ENCODE results near the gene KRTAP5-6. TPM values are rescaled to one million over a fixed set of nuclear protein-coding genes. Genes with fewer than 3 reads are reported as not detected.
A peak's percentile ranks its signal among the peaks of the same experiment; 100 is the strongest.

Gene KRTAP5-6
- total RNA-seq, 2 experiments from 2014 or later: not detected

DNA sequence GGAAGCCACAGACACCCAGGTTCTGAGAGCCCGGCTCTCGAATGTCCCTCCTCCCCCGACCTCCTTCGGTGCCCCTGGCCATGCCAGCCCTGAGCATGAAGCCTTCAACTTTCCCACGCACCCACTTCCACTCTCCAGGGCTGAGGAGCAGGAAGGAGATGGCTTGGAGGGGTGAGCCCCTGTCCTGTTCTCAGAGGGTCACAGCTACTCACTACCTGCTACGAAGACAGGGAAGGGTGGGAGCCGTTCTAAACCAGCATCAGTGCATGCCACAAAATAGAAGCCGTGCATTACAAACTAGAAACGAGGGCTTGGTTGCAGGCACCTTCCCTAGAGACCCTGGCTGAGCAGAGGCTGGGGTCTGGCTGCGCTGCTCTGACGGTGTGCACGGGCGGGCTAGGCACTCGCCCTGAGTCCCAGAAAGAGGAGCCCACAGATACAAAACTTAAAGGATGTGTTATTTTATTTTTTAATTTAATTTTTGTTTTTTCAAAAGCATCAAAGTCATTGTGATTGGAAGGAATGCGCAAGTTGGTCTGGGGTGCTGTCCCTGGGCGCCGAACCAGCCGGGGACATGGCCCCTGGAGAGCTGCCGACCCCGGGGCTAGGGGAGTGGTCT lies 4.2 kb upstream of the KRTAP5-6 start:
- Mint-ChIP-seq H3K36me3 (ENCODE audit: low read depth) (no peaks in the 10 kb centered on the region), H3K4me3 (no peak overlapping the region), H3K27ac (no peak overlapping the region), H3K27me3 (peaks cover 35% of the 10 kb centered on the region), H3K9me3 (no peaks in the 10 kb centered on the region), H3K4me1 (peaks cover 4% of the 10 kb centered on the region)
- ChIA-PET CTCF (interaction anchor here (1.0 to 5.4 kb wide), 13 partner anchors 11 to 311 kb away, joined by 3 to 287 read pairs (median 8); partner anchors contain the start of gene SYT8), POLR2A (interaction anchor here (1.8 to 2.0 kb wide), 2 partner anchors 41 to 141 kb away, joined by 5 to 18 read pairs; no protein-coding TSS in a partner anchor)
- DNase-seq: no peak

DNA sequence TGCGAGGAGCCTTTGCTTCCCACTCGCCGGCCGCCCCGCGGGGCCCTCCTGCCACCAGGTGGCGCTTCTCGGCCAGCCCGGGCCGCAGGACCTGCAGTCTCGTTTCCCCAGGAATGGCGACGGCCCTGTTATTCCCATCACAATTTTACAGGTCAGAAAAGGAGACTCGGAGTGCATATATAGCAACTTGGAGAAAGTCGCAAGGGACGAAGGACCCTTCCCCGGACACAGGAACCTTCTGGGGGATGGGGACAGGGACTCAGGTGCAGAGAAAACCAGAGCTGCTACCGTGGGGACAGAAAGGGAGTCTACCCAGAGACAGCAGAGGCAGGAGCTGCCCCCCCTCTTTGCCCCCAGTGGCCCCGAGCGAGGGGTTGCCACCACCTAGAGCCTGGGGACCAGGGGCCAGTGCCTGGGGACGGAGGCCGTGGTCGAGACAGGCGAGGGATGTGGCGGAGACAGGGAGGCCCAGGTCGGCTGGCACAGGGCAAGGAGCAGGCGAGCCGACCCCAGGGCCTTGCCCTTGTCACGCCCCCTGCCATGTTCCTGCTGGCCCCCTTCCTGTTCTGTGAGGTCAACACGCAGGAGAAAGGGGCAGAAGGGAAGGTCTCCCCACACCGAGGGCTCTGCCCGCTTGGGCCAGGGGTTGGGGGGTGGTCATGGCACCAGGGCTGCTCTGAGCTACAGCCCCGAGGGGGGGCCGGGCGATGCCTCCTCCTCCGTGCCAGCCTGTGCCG lies 3.5 kb upstream of the KRTAP5-6 start:
- peak; percentile 69 for DNase-seq
- CTCF ChIA-PET: interaction anchor here (0.7 to 5.4 kb wide), 49 partner anchors 10 to 459 kb away, joined by 3 to 287 read pairs (median 4); partner anchors contain the start of genes CTSD, LSP1, SYT8 and TNNI2
- Mint-ChIP-seq H3K9me3 (no peaks in the 10 kb centered on the region), H3K4me1 (peaks cover 4% of the 10 kb centered on the region), H3K27ac (no peak overlapping the region), H3K4me3 (peak overlapping the region; percentile 19), H3K27me3 (peaks cover 40% of the 10 kb centered on the region), H3K36me3 (ENCODE audit: low read depth) (no peaks in the 10 kb centered on the region)
- POLR2A ChIA-PET: interaction anchor here (0.9 to 2.0 kb wide), 4 partner anchors 41 to 306 kb away, joined by 3 to 18 read pairs (median 4); no protein-coding TSS in a partner anchor

- H3K27ac Mint-ChIP-seq: no peak overlapping the region
- H3K9me3 Mint-ChIP-seq: no peaks in the 10 kb centered on the region
- H3K36me3 Mint-ChIP-seq (ENCODE audit: low read depth): no peaks in the 10 kb centered on the region
- ChIA-PET POLR2A (interaction anchor here (0.8 to 2.0 kb wide), 5 partner anchors 42 to 305 kb away, joined by 3 to 18 read pairs (median 3); no protein-coding TSS in a partner anchor), CTCF (interaction anchor here (0.7 to 5.4 kb wide), 49 partner anchors 9 to 458 kb away, joined by 3 to 287 read pairs (median 4); partner anchors contain the start of genes CTSD, LSP1, SYT8 and TNNI2)
- peaks cover 4% of the 10 kb centered on the region for H3K4me1 Mint-ChIP-seq
- H3K4me3 Mint-ChIP-seq: no peak overlapping the region
- H3K27me3 Mint-ChIP-seq: peaks cover 38% of the 10 kb centered on the region
- peak; percentile 79 for DNase-seq
Observed at GRCh38 chr11:1694064-1694845, 2.7 kb upstream of the KRTAP5-6 start.

DNA sequence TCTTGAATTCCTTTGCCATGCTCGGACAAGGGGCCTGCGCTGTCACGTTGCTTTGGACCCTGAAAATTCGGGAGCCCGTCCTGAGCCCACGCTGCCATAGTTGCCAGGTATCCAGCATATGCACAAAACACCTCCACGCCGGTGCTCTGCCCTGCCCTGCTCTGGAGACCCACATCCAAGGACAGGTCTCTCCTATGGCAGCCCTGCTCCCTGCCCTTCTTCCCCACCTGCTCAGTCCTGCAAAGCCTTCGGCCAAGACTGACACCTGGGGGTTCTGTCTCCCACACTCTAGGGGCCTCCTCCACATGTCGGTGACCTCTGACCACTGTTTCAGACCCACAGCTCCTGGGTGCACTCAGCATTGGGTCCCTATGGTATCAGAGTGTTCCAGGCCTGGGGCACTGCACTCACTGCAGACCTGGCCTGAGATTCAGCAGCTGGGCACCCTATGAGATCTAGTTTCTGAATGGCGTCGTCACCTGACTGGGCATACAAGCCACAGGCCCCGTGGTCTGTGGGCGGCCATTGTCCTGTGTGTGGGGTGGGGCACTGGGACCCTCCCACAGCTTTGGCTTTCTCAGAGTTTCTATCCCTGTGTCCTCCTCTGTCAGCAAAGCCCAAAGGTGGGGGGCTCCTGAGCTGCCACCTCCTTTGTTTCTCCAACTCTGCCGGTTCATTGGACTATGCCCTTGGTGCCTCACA lies 2.0 kb upstream of the KRTAP5-6 start:
- H3K4me1 Mint-ChIP-seq: peaks cover 4% of the 10 kb centered on the region
- no peaks in the 10 kb centered on the region for H3K9me3 Mint-ChIP-seq
- peaks cover 36% of the 10 kb centered on the region for H3K27me3 Mint-ChIP-seq
- H3K4me3 Mint-ChIP-seq: no peak overlapping the region
- ChIA-PET CTCF (interaction anchor here (0.9 to 5.4 kb wide), 26 partner anchors 9 to 457 kb away, joined by 3 to 287 read pairs (median 6); partner anchors contain the start of genes CTSD and SYT8), POLR2A (interaction anchor here (1.8 kb wide), 1 partner anchor 138 kb away, joined by 18 read pairs; no protein-coding TSS in a partner anchor)
- no peak for DNase-seq
- H3K27ac Mint-ChIP-seq: no peak overlapping the region
- H3K36me3 Mint-ChIP-seq (ENCODE audit: low read depth): no peaks in the 10 kb centered on the region

- peaks cover 31% of the 10 kb centered on the region for H3K27me3 Mint-ChIP-seq
- POLR2A ChIA-PET: no interaction called here
Observed at GRCh38 chr11:1695548-1696108, 1.4 kb upstream of the KRTAP5-6 start.

DNA sequence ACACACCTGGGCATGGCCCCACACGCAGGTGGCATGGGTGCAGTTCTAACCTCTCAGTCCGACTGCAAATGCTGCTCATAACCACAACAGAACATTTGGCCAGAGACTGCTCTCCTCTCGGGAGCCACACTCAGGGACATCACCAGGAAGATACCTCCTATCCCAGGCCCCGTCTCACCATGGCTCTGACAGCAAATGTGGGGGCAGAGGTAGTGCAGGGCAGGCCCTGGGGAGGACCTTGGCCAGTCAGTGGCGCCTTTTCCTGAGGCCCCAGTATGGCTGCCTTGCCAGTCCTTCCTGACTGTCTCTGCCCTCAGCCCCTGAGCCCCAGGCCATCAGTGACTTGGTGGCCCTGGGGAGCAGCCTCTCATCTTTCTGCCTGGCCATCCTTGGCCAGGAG lies 2.8 kb downstream of the KRTAP5-6 start:
- H3K4me1 Mint-ChIP-seq: peaks cover 3% of the 10 kb centered on the region
- H3K9me3 Mint-ChIP-seq: peaks cover 2% of the 10 kb centered on the region
- H3K36me3 Mint-ChIP-seq (ENCODE audit: low read depth): peaks cover 7% of the 10 kb centered on the region
- peaks cover 25% of the 10 kb centered on the region for H3K27me3 Mint-ChIP-seq
- no peak for DNase-seq
- H3K4me3 Mint-ChIP-seq: no peak overlapping the region
- CTCF ChIA-PET: interaction anchor here (2.3 to 2.6 kb wide), 2 partner anchors 47 to 132 kb away, joined by 12 to 15 read pairs; no protein-coding TSS in a partner anchor
- POLR2A ChIA-PET: no interaction called here
- no peak overlapping the region for H3K27ac Mint-ChIP-seq

More at GRCh38 chr11:1695548-1696108, 1.4 kb upstream of the KRTAP5-6 start:
- peaks cover 4% of the 10 kb centered on the region for H3K4me1 Mint-ChIP-seq
- no peak for DNase-seq
- no peaks in the 10 kb centered on the region for H3K36me3 Mint-ChIP-seq (ENCODE audit: low read depth)
- H3K27ac Mint-ChIP-seq: no peak overlapping the region
- H3K4me3 Mint-ChIP-seq: no peak overlapping the region
- no peaks in the 10 kb centered on the region for H3K9me3 Mint-ChIP-seq
- CTCF ChIA-PET: interaction anchor here (2.4 to 5.4 kb wide), 3 partner anchors 44 to 137 kb away, joined by 28 to 287 read pairs (median 58); partner anchors contain the start of gene SYT8

DNA sequence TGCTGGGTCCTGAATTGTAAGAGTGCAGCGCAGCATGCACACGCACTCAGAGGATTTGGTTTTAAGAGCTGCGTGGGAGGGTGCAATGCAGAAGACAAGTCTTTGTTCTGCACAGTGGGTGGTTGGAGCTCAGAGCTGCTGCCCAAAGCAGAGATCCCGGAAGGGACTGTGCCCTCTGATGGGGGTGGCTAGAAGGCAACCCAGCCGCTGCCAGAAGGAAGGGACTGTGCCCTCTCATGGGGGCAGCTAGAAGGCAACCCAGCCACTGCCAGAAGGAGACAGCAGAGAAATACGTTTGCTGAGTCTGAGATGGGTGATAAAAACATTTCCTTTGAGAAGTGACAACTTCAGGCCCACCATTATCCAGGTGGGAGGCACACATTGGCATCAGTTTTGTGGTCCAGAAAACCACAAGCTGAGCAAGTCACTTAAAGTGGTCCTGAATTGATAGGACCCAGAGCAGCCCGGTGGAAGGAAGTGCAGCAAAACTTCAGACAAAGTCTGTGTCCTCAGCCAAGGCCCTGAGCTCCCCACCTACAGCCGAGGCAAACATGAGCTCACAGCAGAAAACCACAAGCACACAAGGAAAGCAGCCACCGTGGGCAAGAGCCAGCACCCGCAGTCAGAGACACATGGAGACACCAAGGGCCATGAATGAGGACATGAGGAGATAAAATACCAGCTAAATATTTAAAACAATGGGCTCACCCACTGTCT lies 4.3 kb downstream of the KRTAP5-6 start:
- Mint-ChIP-seq H3K4me1 (peaks cover 8% of the 10 kb centered on the region), H3K36me3 (ENCODE audit: low read depth) (peaks cover 7% of the 10 kb centered on the region), H3K4me3 (no peak overlapping the region), H3K9me3 (peaks cover 2% of the 10 kb centered on the region), H3K27me3 (peaks cover 18% of the 10 kb centered on the region), H3K27ac (no peak overlapping the region)
- POLR2A ChIA-PET: interaction anchor here (0.5 to 0.9 kb wide), 2 partner anchors 13 to 122 kb away, joined by 3 read pairs; no protein-coding TSS in a partner anchor
- DNase-seq: no peak
- CTCF ChIA-PET: interaction anchor here (0.6 to 2.6 kb wide), 3 partner anchors 9 to 131 kb away, joined by 5 to 15 read pairs (median 12); no protein-coding TSS in a partner anchor

DNA sequence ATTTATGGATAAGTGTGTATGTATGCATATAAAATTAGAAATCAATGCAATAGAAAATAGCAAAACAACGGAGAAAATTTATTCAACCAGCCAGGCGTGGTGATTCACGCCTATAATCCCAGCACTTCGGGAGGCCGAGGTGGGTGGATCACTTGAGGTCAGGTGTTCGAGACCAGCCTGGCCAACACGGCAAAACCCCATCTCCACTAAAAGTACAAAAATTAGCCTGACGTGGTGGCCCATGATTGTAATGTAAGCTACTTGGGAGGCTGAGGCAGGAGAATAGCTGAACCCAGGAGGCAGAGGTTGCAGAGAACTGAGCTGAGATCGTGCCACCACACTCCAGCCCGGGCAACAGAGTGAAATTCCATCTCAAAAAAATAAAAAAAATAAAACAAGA lies 5.5 kb downstream of the KRTAP5-6 start:
- peaks cover 2% of the 10 kb centered on the region for H3K9me3 Mint-ChIP-seq
- ChIA-PET CTCF (interaction anchor here (2.6 kb wide), 1 partner anchor 130 kb away, joined by 15 read pairs; no protein-coding TSS in a partner anchor), POLR2A (no interaction called here)
- H3K4me1 Mint-ChIP-seq: peaks cover 8% of the 10 kb centered on the region
- H3K36me3 Mint-ChIP-seq (ENCODE audit: low read depth): peaks cover 7% of the 10 kb centered on the region
- H3K27me3 Mint-ChIP-seq: peaks cover 17% of the 10 kb centered on the region
- DNase-seq: no peak
- no peak overlapping the region for H3K27ac Mint-ChIP-seq
- no peak overlapping the region for H3K4me3 Mint-ChIP-seq

DNA sequence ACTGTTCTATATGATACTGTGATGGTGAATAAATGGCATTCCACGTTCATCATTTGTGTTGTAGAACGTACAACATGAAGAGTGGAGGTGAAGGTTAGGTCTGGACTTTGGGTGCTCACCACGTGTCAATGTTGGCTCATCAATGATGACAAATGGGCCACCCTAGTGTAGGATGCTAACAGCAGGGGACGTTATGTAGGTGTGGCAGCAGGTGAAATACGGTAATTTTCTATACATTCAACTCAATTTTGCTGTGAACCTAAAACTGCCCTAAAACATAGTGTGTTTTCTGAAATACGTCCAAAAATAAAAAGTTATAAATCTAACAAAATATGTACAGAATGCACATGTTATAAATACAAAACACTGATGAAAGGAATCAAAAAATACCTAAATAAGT lies 6.2 kb downstream of the KRTAP5-6 start:
- Mint-ChIP-seq H3K4me3 (no peak overlapping the region), H3K9me3 (peaks cover 2% of the 10 kb centered on the region), H3K36me3 (ENCODE audit: low read depth) (peaks cover 7% of the 10 kb centered on the region), H3K4me1 (peaks cover 8% of the 10 kb centered on the region), H3K27ac (no peak overlapping the region), H3K27me3 (peaks cover 14% of the 10 kb centered on the region)
- POLR2A ChIA-PET: no interaction called here
- DNase-seq: no peak
- CTCF ChIA-PET: interaction anchor here (1.2 to 1.3 kb wide), 2 partner anchors 9 to 130 kb away, joined by 5 read pairs; no protein-coding TSS in a partner anchor

GRCh38 chr11:1705126-1706052 lies 8.4 kb downstream of the KRTAP5-6 start:
- CTCF ChIA-PET: interaction anchor here (1.3 to 4.0 kb wide), 4 partner anchors 11 to 127 kb away, joined by 4 to 27 read pairs (median 16); no protein-coding TSS in a partner anchor
- no peak overlapping the region for H3K4me3 Mint-ChIP-seq

More at GRCh38 chr11:1705126-1706052, 8.4 kb downstream of the KRTAP5-6 start:
- Mint-ChIP-seq H3K27ac (no peak overlapping the region), H3K36me3 (ENCODE audit: low read depth) (peaks cover 7% of the 10 kb centered on the region), H3K9me3 (peaks cover 2% of the 10 kb centered on the region), H3K27me3 (peaks cover 23% of the 10 kb centered on the region), H3K4me1 (peaks cover 8% of the 10 kb centered on the region)
- no peak for DNase-seq
- POLR2A ChIA-PET: no interaction called here

Measured in activated CD4-positive, alpha-beta memory T cell treated with anti-CD3 and anti-CD28 coated beads, Interleukin-2, amount 10 ng/mL, durations not matched to agents 7 days and 5 days (primary cell).